ENCODE measurements around the gene MYLK4.

MYLK4 gene

DNA sequence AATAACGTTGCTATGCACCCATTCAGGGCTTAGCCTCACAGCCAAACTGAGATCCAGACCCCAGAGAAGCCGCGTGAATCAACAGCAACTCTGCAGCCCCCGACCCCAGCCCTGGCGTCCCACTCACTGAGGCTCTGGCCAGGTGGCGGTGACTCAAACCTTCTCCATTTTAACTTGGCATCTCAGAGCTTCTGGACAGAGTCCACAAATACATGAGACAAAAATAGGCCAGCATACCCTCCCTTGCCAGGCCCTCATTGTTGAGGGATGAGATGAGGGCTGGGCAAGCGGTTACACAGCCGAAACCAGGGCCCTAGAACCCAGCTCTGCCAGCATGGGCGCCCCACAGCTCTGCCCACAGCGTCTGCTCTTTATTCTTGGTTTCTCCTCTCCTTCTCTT is 118.4 kb downstream of the MYLK4 start:
- Histone ChIP-seq H3K27ac (no peak overlapping the region), H3K9me3 (ENCODE audit: low read depth, low read length) (no peaks in the 10 kb centered on the region), H3K36me3 (ENCODE audit: insufficient read depth, low read length) (no peaks in the 10 kb centered on the region), H3K4me3 (no peak overlapping the region), H3K9ac (ENCODE audit: insufficient read length) (no peak overlapping the region)
- TF ChIP-seq EZH2 (IDR thresholded peaks at IDR 0.05), result no peak
- DNase-seq (ENCODE audit: low read depth, low spot score), result no peak

DNA sequence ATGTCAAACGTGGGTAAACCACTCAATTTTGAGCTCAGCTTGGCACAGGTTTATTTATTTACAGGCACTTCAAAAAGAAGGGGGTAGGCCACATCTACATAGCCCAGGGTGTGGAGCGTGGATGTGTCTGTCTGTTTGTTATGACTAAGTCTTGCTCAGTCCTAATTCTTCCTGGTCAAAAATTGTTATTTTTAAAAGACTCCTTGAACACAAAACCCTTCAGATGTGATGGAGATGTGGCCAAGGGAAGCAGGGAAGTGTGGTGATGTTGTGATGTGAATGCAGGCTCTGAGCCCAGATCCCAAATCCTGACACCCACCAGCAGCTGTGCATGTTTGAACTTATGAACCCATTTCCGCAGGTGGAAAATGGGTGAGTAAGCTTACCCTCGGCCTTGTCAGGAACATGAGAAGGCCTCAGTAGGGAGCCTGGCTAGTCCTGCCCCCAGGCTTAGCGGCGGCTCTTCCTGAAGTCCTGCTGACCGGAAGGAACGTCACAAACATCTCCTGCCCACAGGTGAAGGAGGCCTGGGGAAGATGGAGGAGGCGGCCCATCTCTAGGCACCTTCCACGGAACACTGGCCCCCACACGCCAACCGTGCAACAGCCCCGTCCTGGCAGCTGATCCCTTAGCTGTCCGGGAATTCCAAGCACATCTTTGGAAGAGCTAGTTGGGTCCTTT is 119.7 kb downstream of the MYLK4 start:
- H3K9ac ChIP-seq (ENCODE audit: insufficient read length), result no peak overlapping the region
- no peaks in the 10 kb centered on the region for H3K36me3 ChIP-seq (ENCODE audit: insufficient read depth, low read length)
- H3K27ac ChIP-seq, result no peak overlapping the region
- TF ChIP-seq FOXP2 (optimal IDR thresholded peaks at IDR 0.05; ENCODE audit: control extremely low read depth, extremely low read length, insufficient read depth) (no peak), EZH2 (IDR thresholded peaks at IDR 0.05) (no peak), POLR2AphosphoS5 (IDR thresholded peaks at IDR 0.05; ENCODE audit: borderline replicate concordance, low read depth, low read length) (no peak)
- no peak overlapping the region for H3K4me3 ChIP-seq
- DNase-seq (ENCODE audit: low read depth, low spot score), result no peak
- no peaks in the 10 kb centered on the region for H3K9me3 ChIP-seq (ENCODE audit: low read depth, low read length)

- Histone ChIP-seq H3K36me3 (ENCODE audit: insufficient read depth, low read length) (no peaks in the 10 kb centered on the region), H3K27ac (no peak overlapping the region), H3K9me3 (ENCODE audit: low read depth, low read length) (no peaks in the 10 kb centered on the region), H3K9ac (ENCODE audit: insufficient read length) (no peak overlapping the region), H3K4me3 (no peak overlapping the region)
- no peak for DNase-seq (ENCODE audit: low read depth, low spot score)
- no peak for TF ChIP-seq EZH2 (IDR thresholded peaks at IDR 0.05)
- no peak for TF ChIP-seq POLR2AphosphoS5 (IDR thresholded peaks at IDR 0.05; ENCODE audit: borderline replicate concordance, low read depth, low read length)
- no peak for TF ChIP-seq FOXP2 (optimal IDR thresholded peaks at IDR 0.05; ENCODE audit: control extremely low read depth, extremely low read length, insufficient read depth)
Measured at GRCh38 chr6:2630359-2630758, 120.4 kb downstream of the MYLK4 start.

DNA sequence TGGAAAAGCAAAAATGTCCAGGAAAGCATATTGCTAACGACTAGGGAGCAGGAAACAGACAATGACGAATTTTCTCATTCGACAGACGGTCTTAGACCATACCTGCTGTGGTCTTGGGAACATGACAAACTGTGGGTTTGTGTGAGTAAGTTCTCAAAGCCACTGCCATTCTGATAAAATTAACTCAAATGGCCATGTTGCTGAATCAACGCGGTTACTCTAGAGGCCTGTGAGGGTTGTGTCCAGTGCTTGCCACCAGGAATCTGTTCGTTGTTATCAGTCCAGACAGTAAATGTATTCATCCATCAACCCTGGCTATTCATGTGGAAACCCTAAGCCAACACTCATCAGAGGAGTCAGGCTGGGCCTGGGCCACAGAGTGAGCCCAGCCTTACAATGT is 124.3 kb downstream of the MYLK4 start:
- no peaks in the 10 kb centered on the region for H3K9me3 ChIP-seq (ENCODE audit: low read depth, low read length)

GRCh38 chr6:2625581-2625980 is 125.1 kb downstream of the MYLK4 start:
- Histone ChIP-seq H3K36me3 (ENCODE audit: insufficient read depth, low read length) (no peaks in the 10 kb centered on the region), H3K9ac (ENCODE audit: insufficient read length) (no peak overlapping the region), H3K4me3 (no peak overlapping the region), H3K27ac (no peak overlapping the region), H3K9me3 (ENCODE audit: low read depth, low read length) (no peaks in the 10 kb centered on the region)
- no peak for TF ChIP-seq POLR2AphosphoS5 (IDR thresholded peaks at IDR 0.05; ENCODE audit: borderline replicate concordance, low read depth, low read length)
- TF ChIP-seq FOXP2 (optimal IDR thresholded peaks at IDR 0.05; ENCODE audit: control extremely low read depth, extremely low read length, insufficient read depth), result no peak
- TF ChIP-seq EZH2 (IDR thresholded peaks at IDR 0.05), result no peak
- DNase-seq (ENCODE audit: low read depth, low spot score), result no peak

More for the DNA sequence above, 124.3 kb downstream of the MYLK4 start:
- Histone ChIP-seq H3K4me3 (no peak overlapping the region), H3K9ac (ENCODE audit: insufficient read length) (no peak overlapping the region), H3K27ac (no peak overlapping the region), H3K36me3 (ENCODE audit: insufficient read depth, low read length) (no peaks in the 10 kb centered on the region)
- DNase-seq (ENCODE audit: low read depth, low spot score), result no peak
- TF ChIP-seq FOXP2 (optimal IDR thresholded peaks at IDR 0.05; ENCODE audit: control extremely low read depth, extremely low read length, insufficient read depth) (no peak), EZH2 (IDR thresholded peaks at IDR 0.05) (no peak), POLR2AphosphoS5 (IDR thresholded peaks at IDR 0.05; ENCODE audit: borderline replicate concordance, low read depth, low read length) (no peak)

DNA sequence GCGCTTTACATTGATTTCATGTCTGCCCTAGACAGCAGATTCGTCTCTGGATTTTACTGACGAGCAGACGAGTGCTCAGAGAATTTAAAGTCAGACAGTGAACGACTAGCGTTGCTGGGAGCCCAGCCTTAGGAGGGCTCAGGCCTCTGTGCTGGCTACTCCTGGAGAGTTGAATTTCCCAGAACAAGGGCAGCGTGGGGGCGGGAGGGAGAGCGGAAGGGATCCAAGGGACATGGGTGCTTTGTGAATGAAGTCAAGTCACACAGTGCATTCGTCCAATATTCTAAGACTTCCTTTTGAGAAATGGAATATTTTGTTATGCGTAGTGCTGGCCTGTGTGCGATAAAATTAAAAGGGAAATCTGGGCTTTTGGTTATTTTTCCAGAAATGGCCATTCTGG is 126.5 kb downstream of the MYLK4 start:
- no peak for TF ChIP-seq POLR2AphosphoS5 (IDR thresholded peaks at IDR 0.05; ENCODE audit: borderline replicate concordance, low read depth, low read length)
- no peak for TF ChIP-seq FOXP2 (optimal IDR thresholded peaks at IDR 0.05; ENCODE audit: control extremely low read depth, extremely low read length, insufficient read depth)
- no peak for TF ChIP-seq EZH2 (IDR thresholded peaks at IDR 0.05)
- Histone ChIP-seq H3K27ac (no peak overlapping the region), H3K36me3 (ENCODE audit: insufficient read depth, low read length) (no peaks in the 10 kb centered on the region), H3K9ac (ENCODE audit: insufficient read length) (no peak overlapping the region), H3K9me3 (ENCODE audit: low read depth, low read length) (no peaks in the 10 kb centered on the region), H3K4me3 (no peak overlapping the region)
- no peak for DNase-seq (ENCODE audit: low read depth, low spot score)

DNA sequence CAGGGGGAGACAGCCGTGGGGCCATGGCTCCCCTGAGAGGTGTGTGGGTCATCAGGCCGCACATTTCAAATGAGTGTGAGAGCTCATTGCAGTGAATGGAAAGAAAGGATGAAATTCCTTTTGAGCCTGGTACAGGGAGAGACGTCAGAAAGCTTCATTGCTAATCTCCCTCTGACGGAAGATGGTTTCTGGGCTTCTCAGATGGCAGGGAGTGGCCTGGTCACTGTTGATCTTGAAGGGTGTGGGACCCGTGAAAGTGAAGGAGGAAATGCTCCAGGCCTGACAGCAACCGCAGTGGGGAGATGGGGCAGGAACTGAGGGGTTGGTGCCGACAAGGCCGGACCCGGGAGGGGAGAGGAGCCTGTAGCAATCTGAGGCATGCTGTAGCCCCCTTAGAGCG is 127.4 kb downstream of the MYLK4 start:
- H3K9ac ChIP-seq (ENCODE audit: insufficient read length), result no peak overlapping the region
- H3K4me3 ChIP-seq, result no peak overlapping the region
- no peaks in the 10 kb centered on the region for H3K36me3 ChIP-seq (ENCODE audit: insufficient read depth, low read length)
- no peaks in the 10 kb centered on the region for H3K9me3 ChIP-seq (ENCODE audit: low read depth, low read length)
- DNase-seq (ENCODE audit: low read depth, low spot score), result no peak
- TF ChIP-seq FOXP2 (optimal IDR thresholded peaks at IDR 0.05; ENCODE audit: control extremely low read depth, extremely low read length, insufficient read depth) (no peak), POLR2AphosphoS5 (IDR thresholded peaks at IDR 0.05; ENCODE audit: borderline replicate concordance, low read depth, low read length) (no peak), EZH2 (IDR thresholded peaks at IDR 0.05) (no peak)
- no peak overlapping the region for H3K27ac ChIP-seq

DNA sequence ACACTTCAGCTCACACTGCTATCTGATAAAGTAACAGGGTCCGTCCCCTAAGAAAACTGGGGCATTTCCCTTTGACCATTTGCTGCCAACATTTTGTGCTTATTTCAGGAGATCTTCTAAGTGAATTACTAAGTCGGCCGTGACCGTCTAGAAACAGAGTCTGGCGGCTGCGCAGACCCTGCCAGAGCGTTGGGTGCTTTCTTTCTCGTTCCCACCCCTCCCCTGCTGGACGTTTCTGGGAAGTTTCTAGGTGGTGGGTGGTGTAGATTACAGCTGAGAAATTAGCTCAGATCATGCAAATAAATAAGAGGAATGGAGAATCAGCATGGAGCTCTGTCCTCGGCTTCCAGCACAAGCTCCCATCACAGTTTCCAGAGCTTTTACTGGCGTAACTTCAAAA is 128.1 kb downstream of the MYLK4 start:
- no peak for DNase-seq (ENCODE audit: low read depth, low spot score)
- no peaks in the 10 kb centered on the region for H3K9me3 ChIP-seq (ENCODE audit: low read depth, low read length)
- no peak overlapping the region for H3K9ac ChIP-seq (ENCODE audit: insufficient read length)
- H3K4me3 ChIP-seq, result no peak overlapping the region
- no peak overlapping the region for H3K27ac ChIP-seq
- no peaks in the 10 kb centered on the region for H3K36me3 ChIP-seq (ENCODE audit: insufficient read depth, low read length)
- TF ChIP-seq POLR2AphosphoS5 (IDR thresholded peaks at IDR 0.05; ENCODE audit: borderline replicate concordance, low read depth, low read length) (no peak), FOXP2 (optimal IDR thresholded peaks at IDR 0.05; ENCODE audit: control extremely low read depth, extremely low read length, insufficient read depth) (no peak), EZH2 (IDR thresholded peaks at IDR 0.05) (no peak)

- no peak overlapping the region for H3K9ac ChIP-seq (ENCODE audit: insufficient read length)
- no peak overlapping the region for H3K4me3 ChIP-seq
- no peak overlapping the region for H3K27ac ChIP-seq
- H3K36me3 ChIP-seq (ENCODE audit: insufficient read depth, low read length), result no peaks in the 10 kb centered on the region
- H3K9me3 ChIP-seq (ENCODE audit: low read depth, low read length), result no peaks in the 10 kb centered on the region
- TF ChIP-seq EZH2 (IDR thresholded peaks at IDR 0.05), result no peak
- no peak for TF ChIP-seq POLR2AphosphoS5 (IDR thresholded peaks at IDR 0.05; ENCODE audit: borderline replicate concordance, low read depth, low read length)
- TF ChIP-seq FOXP2 (optimal IDR thresholded peaks at IDR 0.05; ENCODE audit: control extremely low read depth, extremely low read length, insufficient read depth), result no peak
- DNase-seq (ENCODE audit: low read depth, low spot score), result no peak
Measured at GRCh38 chr6:2619651-2620050, 131.1 kb downstream of the MYLK4 start.

Data from SK-N-MC (cell line).